HG03378 (cell line): Measurements from ENCODE around the gene TLNRD1.

Experiments used
- ATAC-seq: cut with Tn5 transposase; IDR thresholded peaks from one replicate; pipeline ENCODE4 v1.9.1; 2021; ENCODE audit warnings: mild to moderate bottlenecking, moderate library complexity; ENCODE audit not compliant: unreplicated experiment

The TLNRD1 gene

DNA sequence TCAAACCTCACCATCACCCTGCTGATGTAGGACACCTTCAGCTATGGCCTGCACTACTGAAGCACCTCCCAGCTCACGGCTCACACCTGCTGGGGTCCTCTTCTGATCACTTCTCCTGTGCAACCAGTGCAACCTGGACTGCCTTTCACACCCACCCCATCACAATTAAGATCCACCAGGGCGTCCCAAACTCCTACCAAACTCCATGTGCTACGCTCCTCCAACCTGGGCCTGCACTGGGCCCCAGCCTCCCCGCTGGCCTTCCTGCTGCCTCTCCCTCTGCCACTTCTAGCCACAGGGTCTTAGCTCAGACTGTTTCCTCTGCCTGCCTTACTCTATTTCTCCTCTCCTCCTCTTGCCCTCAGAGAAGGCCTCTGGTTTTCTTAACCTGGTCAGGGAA, 23.9 kb upstream of the TLNRD1 start:
- ATAC-seq = no peak

DNA sequence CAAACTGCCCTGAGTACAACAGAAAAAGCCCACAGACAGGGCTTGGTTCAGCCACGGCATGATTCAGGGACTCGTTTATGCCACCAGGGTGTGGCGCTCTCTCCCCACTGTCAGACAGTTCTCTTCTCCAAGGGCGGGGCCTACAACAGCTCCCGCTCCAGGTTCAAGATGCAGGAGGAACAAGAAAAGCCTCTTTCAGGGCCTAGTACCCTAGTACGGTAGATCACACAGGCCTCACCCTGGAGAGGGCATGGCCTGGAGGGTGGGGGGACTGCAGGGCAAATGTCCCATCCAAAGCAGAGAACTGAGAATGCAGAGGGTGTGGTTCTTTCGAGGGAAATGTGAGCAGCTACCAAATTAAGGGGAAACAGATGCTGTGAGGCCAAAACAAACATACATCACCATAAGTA, 23.1 kb upstream of the TLNRD1 start:
- no peak for ATAC-seq

DNA sequence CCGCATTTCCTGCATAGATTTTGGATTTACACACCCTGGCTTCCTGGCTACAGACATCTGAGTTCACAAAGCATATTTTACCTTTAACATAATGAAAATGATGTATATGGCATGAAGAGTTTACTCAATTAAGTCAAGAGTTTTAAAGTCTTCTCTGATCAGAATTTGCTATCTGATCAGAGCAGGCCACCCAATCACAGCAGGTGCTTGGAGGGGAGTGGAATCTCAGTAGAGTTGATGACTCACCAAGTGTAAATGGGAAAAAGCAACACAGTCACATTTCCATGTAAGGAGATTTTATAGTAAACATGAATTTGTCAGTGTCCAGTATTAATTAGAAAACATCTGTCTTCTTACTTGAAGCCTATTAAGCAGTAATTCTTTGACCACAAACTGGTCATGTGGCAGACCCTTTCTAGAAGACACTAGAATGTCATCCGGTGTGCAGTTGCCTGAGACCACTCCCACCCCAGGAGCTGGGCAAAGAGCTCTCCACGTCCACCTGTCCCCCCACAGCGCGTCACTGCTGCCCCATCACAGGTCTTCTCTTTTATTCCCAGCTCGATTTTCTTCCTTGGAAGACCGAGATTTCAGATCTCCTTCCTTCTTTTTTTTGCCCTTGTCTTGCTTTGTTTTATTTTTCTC, 21.9 kb upstream of the TLNRD1 start:
- ATAC-seq = no peak

DNA sequence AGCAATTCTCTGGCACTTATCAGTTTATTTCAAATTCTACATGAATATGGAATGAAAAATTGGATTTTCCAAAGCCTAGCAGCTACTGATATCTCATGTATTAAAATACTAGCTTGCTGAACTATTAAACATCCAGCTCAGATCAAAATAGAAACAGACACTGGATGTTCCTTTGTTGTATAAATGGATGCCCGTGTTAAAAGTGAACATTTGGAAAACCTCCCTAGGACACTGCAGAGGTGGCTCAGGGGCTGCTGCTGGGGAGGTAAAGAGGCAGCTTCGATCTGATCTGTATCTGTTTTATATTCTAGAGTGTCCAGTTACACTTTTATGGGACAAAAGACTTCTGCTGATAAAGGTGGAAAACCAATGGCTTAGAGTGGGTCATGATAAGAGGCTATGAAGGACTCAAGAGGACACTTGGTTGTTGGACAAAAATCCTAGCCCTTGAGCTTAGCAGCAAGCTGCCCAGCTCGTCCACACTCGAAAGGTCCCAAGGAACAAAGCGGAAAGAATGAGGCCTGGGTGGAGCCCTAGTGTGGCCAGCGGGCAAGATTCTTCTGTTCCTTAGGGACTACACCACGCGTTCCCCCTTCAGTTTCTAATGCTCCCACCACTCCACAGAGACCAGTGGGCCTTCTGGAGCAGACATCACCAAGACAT, 21.1 kb upstream of the TLNRD1 start:
- ATAC-seq = no peak

DNA sequence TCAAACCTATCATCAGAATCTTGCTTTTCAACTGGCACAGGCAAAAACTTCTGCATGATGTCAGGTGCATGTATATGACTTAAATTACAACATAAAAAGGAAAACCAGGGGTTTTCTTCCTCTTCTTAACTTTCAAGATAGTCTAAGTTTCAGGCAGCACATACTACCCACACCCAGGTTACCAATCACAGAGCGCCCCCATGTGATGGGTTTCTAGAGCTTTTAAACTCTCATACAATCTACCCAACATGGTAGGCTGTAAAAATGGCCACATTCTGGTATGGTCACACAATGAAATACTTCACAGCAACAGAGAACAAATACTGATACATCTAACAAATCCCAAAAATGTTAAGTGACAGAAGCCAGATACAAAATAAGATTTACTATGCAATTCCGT, 18.5 kb upstream of the TLNRD1 start:
- no peak for ATAC-seq

DNA sequence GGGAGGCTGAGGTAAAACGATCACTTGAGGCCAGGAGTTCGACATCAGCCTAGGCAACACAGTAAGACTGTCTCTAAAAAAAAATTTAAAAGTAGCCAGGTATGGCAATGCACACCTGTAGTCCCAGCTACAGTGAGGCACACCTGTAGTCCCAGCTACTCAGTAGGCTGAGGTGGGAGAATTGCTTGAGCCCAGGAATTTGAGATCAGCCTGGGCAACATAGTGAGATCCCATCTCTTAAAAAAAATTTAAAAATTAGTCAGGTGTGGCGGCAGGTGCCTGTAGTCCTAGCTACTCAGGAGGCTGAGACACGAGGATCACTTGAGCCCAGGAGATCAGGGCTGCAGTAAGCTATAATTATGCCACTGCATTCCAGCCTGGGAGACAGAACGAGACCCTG, 17.9 kb upstream of the TLNRD1 start:
- ATAC-seq = no peak

DNA sequence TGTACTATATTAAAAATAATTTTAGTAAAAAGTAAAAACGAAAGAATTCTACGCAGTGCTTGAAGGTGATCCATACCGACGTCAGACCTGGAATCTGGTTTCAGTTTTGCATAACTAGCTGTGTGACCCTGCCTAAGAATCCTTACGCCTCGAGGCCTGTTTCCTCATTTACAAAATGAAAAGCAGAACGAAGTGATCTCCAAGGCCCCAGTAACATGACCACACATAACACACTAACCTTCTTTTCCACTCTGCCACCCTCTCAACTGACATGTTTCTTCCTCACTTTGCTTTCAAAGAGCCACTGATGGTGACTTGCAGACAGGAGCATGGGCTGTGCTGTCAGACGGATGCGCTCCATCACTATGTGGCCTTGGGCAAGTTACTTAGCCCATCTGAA, 15.9 kb upstream of the TLNRD1 start:
- no peak for ATAC-seq

DNA sequence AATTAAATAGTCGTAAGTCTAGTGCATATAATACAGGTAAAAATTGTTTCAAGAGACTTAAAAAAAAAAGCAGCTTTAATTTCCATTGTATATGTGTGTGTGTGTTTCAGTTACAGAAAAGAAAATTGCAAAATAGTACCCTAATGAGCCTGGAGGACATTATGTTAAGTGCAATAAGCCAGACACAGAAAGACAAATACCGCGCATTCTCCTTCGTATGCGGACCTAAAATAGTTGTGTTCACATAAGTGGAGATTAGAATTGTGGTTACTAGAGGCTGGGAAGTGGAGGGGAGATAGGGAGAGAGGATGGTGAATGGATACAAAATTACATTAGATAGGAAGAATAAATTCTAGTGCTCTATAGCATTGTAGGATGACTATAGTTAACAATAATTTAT, 14.7 kb upstream of the TLNRD1 start:
- ATAC-seq = no peak

DNA sequence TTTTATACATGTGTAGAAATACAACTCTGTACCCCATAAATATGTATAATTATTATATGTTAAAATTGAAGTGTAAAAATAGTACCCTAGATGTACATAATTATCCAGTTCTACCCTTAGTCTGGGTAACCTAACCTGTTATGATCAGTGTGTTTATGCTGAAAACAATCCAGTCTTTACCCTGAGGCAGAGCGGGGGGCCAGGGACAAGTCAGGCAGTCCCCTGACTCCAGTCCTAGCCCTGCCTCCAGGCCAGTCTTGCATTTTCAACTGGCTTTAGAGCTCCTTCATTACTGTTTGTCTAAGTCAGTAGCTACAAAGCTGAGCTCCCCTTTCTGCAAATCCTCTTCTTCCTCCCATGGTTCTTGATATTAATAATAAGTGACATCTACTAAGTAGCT, 14.2 kb upstream of the TLNRD1 start:
- no peak for ATAC-seq

DNA sequence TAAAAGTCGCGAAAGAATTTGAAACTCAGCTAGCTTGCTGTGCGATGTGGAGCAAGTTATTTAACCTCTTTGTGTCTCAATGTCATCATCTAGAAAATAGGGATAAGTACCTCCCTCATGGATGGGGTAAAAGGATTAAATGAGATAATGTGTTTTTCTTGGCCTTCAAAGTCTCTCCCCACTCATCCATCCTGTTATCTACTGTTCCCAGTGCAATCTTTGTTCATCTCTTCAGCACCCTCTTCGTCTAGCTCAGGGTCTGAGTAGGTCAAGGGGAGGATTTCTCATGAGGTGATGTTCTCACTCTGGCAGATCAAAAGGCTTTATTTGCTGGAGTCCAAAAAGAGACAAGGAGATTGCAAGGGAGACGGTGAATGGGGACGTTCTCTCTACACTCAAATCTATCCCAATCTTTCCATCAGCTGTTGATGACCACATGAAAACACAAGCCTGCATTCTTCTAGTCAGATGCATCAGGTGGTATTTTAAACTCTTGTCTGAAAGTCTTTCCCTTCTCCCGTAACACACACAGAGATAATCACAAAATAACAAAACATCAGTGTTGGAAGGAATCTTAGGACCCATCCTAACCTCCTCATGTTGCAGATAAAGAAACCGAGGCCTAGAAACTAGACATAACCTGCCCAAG, 12.5 kb upstream of the TLNRD1 start:
- no peak for ATAC-seq

DNA sequence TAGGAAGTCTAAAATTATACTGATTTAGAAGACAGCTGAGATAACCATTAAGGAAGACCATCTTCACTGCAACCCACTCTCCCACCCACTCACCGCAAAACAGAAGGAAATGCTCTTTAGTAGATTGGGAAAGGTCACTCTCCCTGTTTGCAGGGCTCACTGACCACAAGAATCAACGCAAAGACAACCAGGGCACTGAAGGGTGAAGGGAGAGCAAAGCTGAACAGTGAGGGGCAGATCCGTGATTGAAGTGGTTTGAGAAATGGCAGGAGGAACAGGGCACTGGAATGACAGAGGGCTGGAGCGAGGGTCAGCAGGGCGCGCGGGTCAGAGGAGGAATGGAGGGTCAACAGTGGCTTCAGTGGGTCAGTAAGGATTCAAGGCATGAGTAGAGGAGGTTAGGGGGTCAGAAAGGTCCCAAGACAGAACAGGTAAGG, 11.6 kb upstream of the TLNRD1 start:
- ATAC-seq = no peak

DNA sequence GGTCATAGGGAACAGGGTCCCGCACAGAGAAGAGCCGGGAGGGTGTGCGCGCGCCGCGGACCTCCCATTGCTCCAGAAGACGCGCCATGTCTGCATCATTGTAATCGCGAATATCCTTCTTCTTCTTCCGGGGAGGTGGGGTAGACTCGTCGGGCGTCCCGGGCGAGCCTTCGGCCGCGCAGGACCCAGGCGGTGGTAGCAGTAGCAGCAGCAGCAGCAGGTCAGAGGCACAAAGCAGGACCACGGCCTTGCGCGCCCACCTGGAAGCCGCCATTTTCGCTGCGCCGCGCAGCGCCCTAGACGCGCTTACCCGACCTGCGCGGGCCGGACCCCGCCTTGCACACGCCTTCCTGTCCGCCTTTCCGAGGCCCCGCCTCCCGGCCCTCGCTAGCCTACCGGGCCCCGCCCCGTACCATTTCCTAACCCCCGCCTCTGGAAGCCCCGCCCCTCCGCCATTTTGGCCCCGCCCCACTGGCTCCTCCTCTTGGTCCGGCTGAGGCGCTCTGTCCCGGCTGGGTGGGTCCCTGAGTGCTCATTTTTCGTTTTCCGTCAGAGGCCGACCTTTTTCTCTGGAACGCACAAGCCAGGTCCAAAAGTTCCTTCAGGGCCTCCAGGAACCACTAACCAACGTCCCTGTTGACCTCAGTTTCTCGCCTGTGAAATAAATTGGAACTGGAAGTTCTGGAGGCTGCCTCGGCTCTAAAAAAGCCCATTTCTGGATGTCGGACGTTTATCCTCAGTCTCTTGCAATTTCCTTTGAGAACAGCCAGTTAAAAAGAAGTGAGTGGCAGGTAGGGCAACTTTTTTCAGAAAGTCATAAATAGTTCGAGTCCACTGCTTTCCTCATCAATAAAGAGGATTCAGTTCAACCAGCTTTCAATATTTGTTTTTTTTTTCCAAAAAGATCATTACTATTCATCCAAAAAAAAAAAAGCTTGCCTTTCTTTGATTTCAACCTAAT, 10.9 kb upstream of the TLNRD1 start, which contains the start of gene MESD:
TSS of gene MESD (minus strand) at position 302 of the 961 bp plus-strand sequence. CDS start at position 274, 28 bp downstream.
- peak; percentile 87 for ATAC-seq

DNA sequence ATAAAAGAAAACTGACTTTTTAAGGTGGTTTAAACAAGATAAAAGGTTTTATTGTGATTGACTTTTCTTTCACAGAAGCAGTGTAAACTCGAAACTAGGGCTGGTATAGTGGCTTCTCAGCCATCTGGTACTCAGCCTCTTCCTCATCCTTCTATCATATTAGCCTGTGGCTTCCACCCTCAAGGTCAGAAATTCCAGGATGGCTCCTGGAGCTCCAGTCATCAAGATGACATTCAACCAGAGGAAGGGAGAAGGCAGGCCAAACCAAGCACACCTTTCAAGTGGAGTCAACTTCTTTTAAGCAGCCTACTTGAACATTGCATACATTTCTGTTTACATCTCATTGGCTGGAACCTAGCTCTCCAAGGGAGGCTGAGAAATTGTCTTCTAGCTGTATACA, 9.8 kb upstream of the TLNRD1 start:
- no peak for ATAC-seq

DNA sequence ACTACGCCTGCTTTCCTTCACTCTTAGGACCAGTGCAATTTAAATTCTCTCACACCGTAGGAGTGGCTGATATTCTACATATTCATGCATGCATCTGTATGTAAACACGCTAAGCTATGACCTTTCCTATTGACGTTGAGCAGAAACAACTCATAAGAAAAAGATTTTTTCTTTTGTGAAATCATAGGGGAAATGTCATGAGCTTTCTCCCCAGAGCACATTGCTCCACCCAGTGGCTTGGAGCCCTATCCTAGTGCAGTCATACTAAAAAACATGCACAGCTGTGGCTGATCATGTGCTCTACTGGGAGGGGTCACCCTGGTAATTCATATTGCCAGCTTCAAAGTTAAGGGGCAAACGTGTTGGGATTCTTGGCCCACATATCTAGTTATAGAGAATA, 9.3 kb upstream of the TLNRD1 start:
- no peak for ATAC-seq

DNA sequence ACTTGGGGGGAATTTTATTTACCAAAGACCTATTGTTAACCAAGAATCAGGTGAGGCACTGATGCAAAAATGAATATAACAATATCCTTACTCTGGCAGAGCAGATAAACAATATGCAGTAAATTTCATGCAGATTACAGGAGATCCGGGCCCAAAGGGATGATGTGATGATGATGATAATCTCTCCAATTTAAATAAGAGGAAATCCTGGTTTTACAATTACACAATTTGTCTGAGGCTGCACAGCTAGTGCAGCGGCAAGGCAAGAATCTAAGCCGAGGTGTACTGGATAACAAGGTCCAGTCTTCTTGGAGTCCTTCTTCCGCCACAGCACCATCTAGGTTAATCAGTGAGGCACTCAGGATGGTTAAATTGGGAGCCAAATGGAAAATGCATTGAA, 8.7 kb upstream of the TLNRD1 start:
- ATAC-seq = no peak

DNA sequence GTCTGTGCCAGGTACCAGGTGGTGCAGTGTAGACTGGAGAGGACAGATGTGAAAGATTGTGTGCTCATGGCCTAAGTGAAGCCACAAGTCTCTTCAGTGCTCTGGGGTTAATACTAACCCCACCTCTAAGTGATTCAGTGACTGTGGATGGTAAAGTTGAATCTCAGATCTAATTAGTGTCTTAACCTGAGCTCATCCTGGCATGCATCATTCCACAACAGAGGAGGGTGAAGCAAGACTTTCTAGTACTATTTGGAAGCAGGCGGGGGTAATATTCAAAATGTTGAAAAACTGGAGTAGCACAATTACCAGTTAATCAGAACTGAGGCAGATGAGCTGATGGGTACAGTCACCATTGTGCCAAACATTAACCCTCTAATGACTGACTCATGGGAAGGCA, 8.3 kb upstream of the TLNRD1 start:
- no peak for ATAC-seq

DNA sequence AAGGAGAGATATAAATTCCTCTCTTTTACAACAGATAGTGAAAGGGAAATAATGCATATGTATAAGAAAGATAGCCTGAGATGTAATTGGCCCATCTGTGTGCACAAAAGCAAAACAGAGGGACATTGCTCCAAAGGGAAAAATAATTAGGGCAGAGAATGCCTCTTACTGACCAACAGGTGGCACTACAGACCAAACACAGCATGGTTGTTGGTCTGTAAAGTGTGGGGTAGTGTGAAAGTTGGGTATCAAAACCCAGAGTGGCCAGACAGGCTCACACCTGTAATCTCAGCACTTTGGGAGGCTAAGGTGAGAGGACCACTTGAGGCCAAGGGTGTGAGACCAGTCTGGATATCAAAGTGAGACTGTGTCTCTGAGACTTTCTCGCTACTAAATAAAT, 4.5 kb upstream of the TLNRD1 start:
- no peak for ATAC-seq

DNA sequence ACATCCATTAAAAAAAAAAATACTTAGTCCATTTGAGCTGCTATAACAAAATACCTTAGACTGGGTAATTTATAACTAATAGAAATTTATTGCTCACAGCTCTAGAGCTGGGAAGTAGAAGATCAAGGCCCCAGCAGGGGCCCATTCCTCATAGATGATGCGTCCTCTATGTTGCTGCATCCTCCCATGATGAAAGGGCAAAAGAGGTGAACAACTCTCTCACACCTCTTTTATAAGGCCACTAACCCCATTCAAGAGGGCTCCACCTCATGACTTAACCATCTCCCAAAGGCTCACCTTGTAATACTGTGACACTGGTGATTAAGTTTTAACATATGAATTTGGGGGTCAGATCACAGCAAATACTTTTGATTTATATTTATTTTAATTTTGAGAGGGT, 3.0 kb upstream of the TLNRD1 start:
- ATAC-seq = no peak

DNA sequence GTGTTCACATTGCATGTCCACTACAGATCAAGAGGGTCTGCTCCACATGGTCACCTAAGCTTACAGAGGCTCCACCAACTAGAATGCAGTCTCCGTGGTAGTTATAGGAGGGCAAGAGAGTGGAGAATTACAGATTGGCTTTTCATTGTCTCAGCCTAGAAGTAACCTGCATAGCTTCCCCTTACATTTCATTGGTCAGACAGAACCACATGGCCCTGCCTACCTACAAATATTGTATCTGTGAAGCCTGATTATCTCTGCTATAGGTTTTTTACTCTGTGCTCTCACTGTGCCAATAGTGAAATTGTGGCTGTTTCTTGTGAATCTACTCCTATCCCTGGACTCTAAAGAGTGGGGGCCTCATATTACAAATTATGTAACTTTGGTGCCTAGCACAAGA, 2.5 kb upstream of the TLNRD1 start:
- no peak for ATAC-seq

DNA sequence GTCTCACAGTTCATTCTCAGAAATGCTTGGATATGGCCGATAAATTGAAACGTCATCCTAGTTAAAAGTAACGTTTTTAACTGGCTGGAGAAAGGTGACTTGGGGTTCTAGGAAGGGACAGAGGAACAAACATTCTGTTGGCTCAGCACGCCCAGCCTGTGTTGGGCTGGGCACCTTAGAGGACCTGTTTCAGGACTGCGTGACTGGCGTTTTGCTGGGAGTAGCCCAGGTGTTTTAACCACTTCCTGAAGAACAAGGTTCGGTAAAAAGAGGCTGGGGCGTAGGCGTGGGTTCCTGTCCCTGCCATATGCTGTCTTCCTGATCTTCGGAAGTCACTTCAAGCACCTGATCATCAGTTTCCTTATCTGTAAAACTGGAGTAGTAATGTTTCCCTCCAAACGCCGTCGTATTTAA, 1.1 kb upstream of the TLNRD1 start:
- ATAC-seq = peak; percentile 37

DNA sequence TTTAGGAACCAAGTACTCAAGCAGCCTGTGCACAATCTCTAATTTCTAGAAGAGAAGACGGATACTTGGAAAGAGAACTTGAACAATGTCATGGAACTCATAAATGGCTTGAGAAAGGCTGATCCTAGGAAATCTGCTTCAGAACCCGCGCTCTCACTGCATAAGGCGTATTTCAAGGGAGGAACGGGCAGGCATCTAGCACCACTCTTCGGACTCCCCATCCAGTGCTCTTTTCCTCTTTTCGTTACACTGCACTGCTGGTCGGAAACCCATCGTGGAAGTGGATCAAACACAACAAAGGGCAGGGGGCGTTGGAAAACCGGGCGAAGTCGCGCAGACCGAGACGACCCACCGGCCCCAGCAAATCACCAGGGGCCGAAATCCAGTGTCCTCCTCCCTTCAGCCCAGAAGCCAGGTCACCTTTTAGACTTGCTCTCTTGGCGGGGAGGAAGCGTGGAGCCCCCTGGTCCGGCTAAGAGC, 539 bp upstream of the TLNRD1 start:
- no peak for ATAC-seq
